CD4-positive, alpha-beta T cell treated with Interleukin-6 for 4 hours (primary cell): Measurements from ENCODE around the gene CFAP57.

ENCODE experiments used
- DNase-seq: peaks from one replicate; pipeline ENCODE4 v3.0.0-alpha.2; 2020; ENCODE audit warnings: mixed read lengths

Gene CFAP57

DNA sequence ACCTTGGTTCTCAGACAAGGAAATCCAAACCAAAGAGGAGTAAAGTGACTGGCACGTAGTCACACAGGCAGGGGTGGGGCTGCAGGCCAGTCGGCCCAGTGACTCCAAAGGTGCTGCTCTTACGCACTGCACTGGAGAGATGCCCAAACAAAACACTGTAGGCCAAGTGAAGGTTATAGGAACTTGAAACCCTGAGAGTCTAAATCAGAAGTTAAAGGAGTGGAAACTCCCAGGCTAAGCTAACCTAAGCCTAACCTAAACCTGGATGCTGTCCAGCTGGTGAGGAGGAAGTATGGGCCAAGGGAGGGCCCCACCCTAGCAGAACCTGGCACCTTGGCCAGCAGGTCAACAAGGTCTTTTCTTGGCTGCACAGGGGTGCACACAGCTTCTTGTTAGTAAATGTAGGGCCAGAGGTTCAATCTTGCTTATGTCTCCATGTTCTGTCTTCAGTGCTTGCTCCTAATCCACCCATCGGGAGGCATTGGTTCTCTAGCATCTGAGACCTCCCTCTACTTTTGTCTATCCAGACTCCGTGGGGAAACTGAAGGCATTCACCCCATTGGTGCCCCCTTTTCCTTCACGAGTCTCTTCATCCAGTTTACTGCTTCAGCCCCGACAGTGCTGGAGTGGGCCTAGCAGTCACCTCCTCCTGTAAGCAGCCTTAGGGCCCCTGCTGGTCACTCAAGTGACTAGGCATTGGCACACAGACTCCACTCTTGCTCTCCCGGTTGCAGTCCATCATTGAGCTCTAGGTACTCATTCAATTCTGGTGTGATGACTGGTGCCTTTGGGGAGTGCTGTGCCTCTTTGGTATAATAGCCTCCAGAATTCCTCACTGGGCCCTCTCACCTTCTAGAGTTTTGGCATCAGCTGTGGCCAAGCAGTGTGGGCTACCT, 84.8 kb downstream of the CFAP57 start:
- no peak for DNase-seq

DNA sequence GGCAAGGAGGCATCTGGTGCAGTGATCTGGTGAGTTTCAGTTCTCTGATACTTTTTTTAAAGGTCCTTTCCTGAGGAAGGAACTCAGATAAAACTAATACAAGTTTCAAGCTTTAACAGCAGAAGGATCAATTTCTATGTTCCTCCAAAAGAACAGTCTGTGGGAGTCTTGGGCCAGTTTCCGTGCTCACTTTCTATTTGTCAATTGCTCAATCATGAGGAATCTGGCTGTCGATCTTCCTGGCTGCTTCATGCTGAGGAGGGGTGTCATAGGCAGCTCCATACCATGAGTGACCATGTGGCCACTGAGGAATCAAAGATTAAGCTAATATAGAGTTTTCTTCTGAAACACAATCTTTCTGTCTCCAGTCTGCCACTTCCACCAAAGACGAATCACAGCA, 86.2 kb downstream of the CFAP57 start:
- DNase-seq, result no peak

DNA sequence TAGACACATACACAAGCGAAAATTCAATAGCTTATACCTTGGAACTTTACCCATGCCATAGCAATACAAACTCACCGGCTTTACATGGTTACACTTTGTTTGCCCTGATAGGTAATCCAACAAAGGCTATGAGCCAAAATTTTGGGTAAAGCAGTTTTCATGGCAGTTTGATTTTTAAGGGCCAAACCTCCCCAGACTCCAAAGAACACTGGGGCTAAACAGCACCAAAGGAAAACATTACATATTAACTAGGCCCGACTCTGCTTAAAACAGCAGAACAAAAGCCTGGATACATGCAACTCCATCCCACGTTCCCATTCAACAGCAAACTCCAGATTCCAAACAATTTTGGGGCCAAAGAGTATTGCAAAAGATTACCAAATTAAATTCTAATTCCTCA, 93.3 kb downstream of the CFAP57 start:
- DNase-seq, result no peak

DNA sequence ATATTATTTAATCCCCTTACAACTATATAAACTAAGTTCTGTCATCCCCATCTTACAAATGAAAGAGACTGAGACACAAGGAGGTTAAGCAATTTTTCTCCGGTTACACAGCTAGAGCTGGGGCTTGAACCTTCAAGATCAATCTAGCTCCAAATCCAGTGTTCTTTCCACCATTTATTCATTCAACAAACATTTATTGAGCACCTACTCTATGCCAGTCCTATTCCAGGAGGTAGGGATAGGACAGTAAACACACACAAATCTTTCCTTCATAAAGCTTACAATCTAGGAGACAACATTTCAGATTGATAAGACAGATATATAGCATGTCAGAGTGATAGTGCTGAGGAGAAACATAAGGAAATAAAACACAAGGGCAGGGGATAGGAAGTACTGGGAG, 94.8 kb downstream of the CFAP57 start:
- no peak for DNase-seq

DNA sequence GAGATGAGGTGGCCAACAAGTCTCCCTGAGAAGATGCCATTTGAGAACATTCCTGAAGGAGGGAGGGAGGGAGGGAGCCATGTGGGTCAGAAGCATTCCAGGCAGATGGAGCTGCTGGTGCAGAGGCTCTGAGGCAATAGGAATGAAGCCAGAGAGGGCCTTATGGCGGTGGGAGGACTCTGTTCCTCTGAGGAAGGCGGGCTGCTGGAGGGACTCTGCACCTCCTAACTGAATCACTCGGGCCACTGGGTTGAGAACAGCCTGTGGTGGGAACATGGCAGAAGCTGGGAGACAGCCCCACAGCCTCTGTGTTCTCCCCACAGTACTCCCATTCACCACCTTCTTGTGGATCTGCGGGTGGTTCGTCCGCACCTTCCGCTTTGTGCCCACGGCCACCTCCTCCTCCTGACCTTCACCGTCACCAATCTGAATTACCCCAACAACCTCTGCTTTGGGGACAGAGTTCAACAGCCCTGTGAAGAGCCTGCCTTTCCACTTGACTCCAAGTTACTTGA, 95.2 kb downstream of the CFAP57 start:
- DNase-seq, result no peak

DNA sequence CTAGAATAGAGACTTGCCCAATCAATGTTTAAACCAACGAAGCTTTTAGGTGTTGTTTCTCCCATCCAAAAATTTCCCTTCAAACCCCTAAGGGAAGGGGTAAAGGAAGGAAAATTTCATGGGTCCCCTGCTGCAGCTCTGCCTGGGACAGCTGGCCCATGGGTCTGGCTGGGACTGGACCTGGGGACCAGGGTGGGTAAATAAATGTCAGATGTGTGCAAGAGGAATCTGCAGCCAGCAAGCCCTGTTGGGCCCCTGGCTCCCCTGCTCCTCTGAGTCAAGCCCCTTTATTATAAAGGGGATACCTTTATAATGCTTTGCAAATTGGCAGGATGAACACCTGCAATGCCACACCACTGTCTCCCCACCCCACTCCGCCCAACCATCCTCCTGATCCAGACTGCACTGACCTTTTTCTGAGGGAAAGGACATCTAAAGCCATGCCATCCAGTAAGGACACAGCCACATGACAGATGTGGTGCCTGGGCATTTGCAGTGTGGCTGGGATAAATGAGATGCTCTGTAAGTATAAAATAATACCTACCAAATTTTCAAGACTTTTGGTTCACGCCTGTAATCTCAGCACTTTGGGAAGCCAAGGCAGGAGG, 95.8 kb downstream of the CFAP57 start:
- no peak for DNase-seq

DNA sequence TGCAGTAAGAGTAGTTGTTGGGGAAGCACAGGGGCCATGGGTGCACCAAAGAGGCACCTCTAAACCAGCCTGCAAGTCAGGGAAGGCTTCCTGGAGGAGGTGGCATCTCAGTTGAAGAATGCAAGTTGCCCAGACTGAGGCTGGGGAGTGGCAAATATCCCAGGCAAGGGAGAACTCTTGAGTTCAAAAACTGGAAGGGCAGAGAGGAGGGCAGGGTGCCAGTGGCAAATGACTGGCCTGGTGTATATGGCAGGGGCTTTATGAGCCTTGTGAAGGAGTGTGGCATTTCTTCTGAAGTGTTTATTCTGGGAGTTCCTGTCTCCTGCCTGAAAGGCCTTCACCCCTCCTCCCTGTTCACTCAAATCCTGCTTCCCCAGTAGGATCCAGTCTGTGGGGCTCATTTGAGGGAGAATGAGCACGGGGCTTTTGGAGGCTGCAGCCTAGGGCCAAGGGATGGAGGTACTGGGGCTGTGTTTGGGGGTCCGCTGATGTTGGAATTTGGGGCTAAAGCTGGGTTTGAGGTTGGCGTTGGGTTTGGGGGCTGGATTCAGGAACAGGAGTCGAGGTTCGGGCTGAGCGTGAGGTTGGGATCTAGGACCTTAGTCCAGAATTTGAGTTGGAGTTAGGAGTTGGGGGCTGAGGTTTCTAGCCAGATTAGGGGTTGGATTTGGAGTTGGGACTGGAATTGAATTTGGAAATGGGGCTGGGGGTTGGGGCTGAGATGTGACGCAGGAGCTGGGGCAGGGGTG, 97.7 kb downstream of the CFAP57 start, which contains the start of gene TMEM125:
TSS of gene TMEM125 (plus strand) at position 357 of the 749 bp plus-strand sequence. CDS start 2,740 bp downstream, outside the sequence.
- no peak for DNase-seq

DNA sequence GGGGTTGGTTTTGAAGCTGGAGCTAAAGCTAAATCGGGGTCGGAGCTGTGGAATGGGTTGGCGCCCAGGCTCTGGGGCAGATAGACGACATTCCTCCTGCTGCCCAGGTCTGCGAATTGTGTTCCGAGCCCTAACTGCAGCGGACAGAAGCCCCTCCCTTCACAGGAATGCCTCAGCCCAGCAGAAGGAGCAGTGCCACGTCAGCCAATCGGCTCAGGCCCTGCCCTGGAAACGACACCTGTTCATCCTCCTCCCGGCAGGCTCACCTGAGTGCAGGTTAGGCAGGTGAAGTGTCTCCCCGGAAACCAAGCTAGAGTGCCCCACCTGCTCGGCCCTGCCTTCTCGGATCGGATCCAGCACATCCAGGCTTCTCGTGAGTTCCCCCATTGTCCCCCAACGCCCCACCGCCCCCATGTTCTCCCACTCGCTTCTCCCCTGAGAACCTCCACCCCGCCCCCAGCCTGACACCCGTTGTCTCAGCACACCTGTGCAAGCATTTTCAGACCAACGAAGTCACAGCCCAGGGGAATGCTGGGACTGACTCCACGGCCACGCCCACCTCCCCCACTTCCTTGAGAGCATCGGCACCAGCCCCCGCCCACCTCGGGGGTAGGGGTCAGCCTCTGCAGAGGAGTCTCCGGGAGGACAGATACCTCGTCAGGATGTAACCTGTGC, 98.4 kb downstream of the CFAP57 start:
- peak; percentile 48 for DNase-seq

DNA sequence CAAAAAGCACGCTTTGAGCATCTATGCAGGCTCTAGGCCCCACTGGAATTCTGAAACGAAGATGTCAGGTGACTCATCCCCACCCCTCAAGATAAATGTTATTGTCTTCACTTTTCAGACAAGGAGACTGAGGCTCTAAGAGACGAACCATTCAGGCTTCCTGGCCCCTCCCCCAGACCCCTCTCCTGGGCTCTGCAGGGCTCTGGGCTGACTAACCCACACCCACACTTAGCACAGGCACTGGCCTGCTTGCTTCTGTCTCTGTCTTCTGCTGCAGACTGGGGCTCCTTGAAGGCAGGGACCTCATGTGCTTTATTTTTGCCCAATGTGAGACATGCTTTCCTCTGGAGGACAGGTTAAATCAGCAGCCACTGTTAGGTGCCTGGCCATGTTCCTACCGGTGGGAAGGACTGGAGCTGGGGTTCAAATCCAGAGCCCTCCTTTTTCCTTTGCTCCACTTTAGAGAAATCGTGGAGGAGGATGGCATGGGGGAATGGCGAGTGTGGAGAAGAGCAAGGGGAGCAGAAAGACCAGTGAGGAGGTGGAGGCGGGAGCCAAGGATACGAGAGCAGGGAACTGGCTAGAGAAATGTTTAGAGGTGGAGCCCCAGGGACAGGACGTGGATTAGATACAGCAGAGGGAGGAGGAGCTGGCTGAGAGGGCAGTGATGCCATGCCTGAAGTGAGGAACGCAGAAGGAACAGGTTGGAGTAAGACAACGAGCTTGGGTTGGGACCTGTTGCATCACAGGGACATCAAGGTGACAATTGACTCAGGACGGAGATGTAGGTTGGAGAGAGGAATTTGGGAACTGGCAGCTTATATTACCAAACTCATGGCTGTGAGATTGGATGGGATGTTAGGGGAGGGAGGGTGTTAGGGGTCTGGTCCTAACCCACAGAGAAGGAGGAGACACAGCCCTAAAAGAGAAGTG, 99.3 kb downstream of the CFAP57 start:
- no peak for DNase-seq

DNA sequence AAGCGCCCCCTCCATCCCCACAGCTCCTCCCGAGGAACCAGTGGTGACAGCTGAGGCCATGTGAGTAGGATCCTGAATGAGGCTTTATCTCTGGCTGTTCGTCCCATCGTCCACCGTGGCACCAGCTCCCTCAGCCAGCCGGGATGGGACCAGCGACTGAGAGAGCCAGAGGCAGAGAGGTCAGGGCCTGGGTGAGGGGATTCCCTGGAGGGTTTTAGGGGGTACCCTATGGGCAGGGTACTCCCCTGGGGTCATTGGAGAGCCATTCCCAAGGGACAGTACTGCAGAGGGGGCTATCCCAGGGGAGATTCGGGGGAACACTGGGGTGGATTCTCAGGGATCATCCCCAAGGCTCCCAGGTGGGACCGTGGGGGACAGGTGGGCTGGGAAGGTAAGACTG, 100.0 kb downstream of the CFAP57 start:
- no peak for DNase-seq

DNA sequence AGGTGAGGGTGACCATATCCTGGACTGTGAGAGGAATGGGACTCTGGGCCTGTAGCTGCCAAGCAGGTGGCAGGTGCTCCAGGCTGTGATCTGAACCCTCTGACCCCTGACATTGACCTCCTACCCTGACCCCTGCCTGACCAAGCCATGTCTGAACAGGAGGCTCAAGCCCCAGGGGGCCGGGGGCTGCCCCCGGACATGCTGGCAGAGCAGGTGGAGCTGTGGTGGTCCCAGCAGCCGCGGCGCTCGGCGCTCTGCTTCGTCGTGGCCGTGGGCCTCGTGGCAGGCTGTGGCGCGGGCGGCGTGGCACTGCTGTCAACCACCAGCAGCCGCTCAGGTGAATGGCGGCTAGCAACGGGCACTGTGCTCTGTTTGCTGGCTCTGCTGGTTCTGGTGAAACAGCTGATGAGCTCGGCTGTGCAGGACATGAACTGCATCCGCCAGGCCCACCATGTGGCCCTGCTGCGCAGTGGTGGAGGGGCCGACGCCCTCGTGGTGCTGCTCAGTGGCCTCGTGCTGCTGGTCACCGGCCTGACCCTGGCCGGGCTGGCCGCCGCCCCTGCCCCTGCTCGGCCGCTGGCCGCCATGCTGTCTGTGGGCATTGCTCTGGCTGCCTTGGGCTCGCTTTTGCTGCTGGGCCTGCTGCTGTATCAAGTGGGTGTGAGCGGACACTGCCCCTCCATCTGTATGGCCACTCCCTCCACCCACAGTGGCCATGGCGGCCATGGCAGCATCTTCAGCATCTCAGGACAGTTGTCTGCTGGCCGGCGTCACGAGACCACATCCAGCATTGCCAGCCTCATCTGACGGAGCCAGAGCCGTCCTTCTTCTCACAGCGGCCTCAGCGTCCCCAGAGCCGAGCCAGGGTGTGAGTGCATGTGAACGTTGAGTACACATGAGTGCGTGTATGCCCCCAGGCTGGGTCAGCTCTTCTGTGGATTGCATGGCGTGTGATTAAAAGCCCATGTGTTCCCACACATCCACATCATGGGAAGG, 100.7 kb downstream of the CFAP57 start:
- no peak for DNase-seq

DNA sequence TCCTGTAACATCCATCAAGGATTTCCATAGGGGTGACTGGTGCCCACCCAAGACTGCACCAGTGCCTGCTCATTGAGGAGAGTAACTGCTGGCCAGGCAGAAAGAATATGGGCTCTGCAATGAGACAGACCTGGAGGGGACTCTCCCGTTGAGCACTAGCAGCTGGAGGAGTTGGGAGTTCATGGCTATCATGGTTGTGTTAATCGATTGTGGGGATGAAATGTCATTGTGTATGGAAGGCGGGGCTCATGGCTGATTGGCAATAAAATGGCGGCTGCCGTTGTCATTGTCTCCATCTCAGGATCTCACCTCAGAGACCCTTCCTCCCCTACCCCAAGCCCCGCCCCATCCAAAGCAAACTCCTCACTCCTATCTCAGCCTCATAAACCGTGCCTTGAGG, 101.6 kb downstream of the CFAP57 start:
- DNase-seq, result no peak

DNA sequence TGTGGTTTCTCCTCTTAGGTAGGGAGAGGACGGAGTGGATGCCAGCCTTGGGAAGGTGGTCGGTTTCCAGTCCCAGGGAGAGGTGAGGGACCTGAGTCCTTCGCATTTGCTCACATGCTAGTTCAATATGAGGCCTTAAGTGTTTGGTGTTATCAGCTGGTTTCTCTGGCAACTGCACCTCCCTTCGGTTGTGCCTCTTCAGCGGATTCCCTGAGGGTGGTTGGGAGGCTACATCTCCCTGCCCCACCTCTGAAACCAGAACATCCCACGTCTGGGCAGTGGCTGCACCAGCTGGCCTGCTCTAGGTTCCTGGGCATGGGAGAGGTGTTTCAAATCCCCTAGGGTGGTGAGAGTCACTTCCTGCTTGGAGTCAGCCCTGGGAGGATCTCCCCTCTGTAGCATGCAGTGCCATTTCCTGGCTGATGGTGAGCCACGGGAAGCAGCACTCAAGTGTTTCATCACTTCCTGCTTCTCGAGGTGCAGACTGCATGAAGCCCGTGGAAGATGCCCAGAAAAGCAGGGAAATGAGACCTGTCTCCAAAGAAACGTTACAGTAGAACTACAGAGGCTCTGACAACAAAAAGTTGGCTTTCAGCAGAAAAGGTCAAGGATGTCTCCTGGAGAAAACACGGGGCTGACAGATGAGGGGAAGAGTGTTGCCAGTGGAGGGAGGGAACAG, 102.1 kb downstream of the CFAP57 start:
- DNase-seq, result peak; percentile 60

DNA sequence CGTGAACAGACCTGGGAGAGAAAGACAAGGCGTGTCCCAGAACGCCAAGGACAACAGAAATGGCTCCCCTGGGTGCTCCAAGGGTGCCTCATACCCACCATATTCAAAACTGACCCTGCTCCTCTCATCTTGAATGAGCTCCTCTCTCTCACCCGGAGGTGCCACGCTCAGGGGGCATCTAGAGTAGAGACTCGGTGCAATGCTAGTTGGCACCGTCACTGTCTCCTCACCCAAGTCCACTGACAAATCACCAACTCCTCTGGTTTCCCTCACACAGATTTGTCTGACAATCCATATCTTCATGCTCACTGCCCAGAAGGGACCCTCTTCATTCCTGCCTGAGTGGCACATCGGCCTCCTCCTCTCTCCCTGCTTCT, 102.7 kb downstream of the CFAP57 start:
- no peak for DNase-seq

DNA sequence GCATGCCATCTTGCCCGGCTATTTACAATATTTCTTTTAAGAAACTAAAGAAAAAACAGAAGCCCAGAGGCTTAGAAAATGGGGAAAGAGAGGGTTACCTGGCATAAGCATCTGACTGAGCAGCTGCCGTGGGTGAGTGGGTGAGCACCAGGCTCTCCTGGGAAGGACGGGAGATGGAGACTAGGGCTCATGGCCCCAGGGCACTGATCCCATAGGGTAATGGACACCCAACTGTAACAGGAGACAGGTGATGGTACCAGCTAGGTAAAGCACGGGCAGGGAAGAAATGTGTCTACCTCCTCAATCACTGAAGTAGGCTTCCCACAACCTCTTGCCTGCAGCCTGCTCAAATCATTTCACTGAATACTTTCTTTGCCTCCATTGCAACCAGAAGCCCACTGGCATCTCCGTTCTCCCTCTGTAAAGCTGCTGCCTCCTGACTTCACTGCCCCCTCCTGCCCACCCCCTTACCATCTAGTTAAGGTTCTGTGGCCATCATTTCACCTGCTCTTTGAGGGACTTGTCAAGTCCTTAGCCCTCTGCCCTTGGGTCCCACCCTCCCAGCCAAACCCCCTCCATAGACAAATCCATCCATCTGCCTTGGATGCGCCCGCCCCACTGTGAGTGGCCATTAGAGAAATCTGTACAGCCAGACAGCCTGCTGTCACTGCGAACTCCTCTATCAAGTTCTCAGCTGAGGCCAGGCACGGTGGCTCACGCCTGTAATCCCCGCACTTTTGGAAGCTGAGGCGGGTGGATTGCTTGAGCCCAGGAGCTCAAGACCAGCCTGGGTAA, 103.9 kb downstream of the CFAP57 start:
- no peak for DNase-seq

DNA sequence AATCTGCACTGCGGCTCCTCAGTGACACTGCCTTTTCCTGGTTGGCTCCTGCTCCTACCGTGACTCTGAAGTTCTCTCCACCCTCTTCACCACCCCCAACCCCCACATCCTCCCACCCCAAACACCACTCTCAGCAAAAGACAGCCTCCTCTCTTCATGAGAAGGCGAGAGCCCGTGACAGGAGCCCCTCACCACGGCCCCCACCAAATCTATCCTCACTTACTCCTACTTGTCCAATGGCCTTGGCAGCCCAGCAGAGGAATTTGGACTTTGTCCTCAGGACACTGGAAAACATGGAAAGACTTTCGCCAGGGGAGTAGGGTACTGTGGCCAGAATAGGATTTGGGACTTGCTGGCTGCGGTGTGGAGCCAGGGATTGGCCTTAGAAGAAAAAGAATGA, 104.5 kb downstream of the CFAP57 start:
- no peak for DNase-seq

DNA sequence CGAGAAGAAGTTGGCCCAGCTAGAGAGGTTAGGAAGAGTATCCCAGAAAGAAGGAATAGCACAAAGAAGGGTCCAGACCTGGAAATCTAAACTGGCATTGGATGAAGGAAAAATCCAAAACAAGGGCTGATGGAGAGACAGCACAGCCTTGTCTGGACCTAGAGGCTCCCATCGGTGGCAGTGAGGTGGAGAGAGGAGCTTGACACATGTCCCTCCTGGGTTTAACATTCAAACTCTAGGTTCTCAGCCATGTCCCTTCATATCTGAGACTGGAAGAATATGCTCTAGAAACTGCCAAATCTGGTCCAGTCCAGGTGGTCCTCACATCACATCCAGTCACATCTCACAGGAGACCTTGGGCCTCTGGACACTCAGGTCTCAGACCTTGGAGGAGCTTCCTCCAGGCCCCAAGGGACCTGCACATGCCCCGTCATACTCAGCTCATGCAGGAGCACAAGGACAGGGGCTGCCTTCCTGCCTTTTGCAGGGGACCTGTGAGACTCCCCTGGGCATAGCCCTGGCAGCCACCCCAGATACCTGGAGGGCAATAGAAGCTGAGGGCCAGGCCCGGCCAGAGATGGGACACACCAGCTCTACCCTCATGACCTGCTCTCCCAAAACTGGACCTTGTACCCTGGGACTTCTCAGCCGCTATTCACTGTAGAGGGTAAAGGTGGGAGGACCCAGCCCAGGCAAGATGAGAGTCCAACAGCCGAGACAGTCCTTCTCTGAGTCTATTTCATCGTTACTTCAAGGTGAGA, 105.2 kb downstream of the CFAP57 start:
- DNase-seq, result no peak

DNA sequence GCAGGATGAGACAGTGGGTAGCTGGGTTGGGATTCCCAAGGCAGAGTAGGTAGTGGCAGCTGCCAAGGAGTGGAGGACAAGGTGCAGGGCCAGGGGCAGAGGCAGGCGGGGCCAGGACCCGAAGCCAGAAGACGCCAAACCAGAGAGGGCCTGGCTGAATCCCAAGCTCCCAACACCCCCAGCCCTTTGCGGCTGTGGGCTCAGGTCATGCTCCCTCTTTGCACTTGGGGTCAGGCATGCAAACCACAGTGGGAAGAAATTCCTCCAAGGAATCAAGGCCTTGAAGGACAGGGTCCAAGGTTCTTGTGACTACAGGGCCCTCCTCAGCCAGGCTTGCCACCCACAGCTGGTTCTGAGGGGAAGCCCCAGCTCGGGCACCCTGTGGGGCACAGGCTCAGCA, 107.0 kb downstream of the CFAP57 start:
- DNase-seq, result no peak
